ENCODE measurements around the gene TIPARP. TPM values are rescaled to one million over a fixed set of nuclear protein-coding genes. Genes with fewer than 3 reads are reported as not detected.

Gene TIPARP
- polyA plus RNA-seq, 1 of the 3 experiments (the other 2 are of a cell fraction), result 6.2 TPM

GRCh38 chr3:156749244-156749643 is 74.9 kb downstream of the TIPARP start:
- TF ChIP-seq EZH2phosphoT487 (IDR thresholded peaks at IDR 0.05; ENCODE audit: borderline replicate concordance, low read depth) (no peak), FOXJ3 (CRISPR knock-in tag; IDR thresholded peaks at IDR 0.05) (no peak), USF2 (IDR thresholded peaks at IDR 0.05; ENCODE audit: borderline replicate concordance, low read depth, low read length) (no peak), USF1 (IDR thresholded peaks at IDR 0.05; ENCODE audit: borderline replicate concordance, low read depth) (no peak), GABPA (IDR thresholded peaks at IDR 0.05; ENCODE audit: low read depth) (no peak), SMC3 (IDR thresholded peaks at IDR 0.05; ENCODE audit: low read depth, low read length) (no peak), FOSL2 (IDR thresholded peaks at IDR 0.05; ENCODE audit: borderline replicate concordance, low read depth) (no peak), CHD2 (IDR thresholded peaks at IDR 0.05; ENCODE audit: low read length, partially characterized antibody) (no peak), NRF1 (IDR thresholded peaks at IDR 0.05; ENCODE audit: low read depth, low read length) (no peak), RAD21 (IDR thresholded peaks at IDR 0.05; ENCODE audit: low read length) (no peak), YY1 (IDR thresholded peaks at IDR 0.05; ENCODE audit: low read depth) (no peak), SIN3A (IDR thresholded peaks at IDR 0.05; ENCODE audit: borderline replicate concordance, low read depth, low read length) (no peak), MXI1 (IDR thresholded peaks at IDR 0.05; ENCODE audit: low read depth, low read length) (no peak), RCOR1 (IDR thresholded peaks at IDR 0.05; ENCODE audit: low read length) (no peak), POLR2AphosphoS5 (IDR thresholded peaks at IDR 0.05; ENCODE audit: low read depth, low read length) (no peak), GATA2 (CRISPR knock-in tag; IDR thresholded peaks at IDR 0.05) (no peak), ELF1 (IDR thresholded peaks at IDR 0.05) (no peak), NFIC (IDR thresholded peaks at IDR 0.05; ENCODE audit: borderline replicate concordance) (no peak), RXRA (IDR thresholded peaks at IDR 0.05; ENCODE audit: borderline replicate concordance, low read depth) (no peak)
- DNase-seq, result no peak
- ChIA-PET POLR2A (no interaction called here), CTCF (no interaction called here)
- Histone ChIP-seq H3K36me3 (replicated peaks in 1 of 2; ENCODE audit: control insufficient read depth in 1 of 2, insufficient read depth in 2 of 2, low read length in 1 of 2) (no peaks in the 10 kb centered on the region), H4K20me1 (ENCODE audit: insufficient read depth) (no peaks in the 10 kb centered on the region), H3K4me3 (ENCODE audit: low read depth in 2 of 2, low read length in 1 of 2) (no peak overlapping the region), H3K9me3 (0 out of 2 replicates have a peak, but pooled peaks cover 6% of the 10 kb centered on the region), H2AFZ (ENCODE audit: low read depth) (no peak overlapping the region), H3K27me3 (ENCODE audit: insufficient read depth) (no peaks in the 10 kb centered on the region), H3K9me2 (no peaks in the 10 kb centered on the region), H3K9ac (no peak overlapping the region), H3F3A (replicated peaks; ENCODE audit: insufficient read depth) (no peaks in the 10 kb centered on the region), H3K4me2 (no peak overlapping the region), H3K4me1 (ENCODE audit: control insufficient read depth in 1 of 2, insufficient read depth in 2 of 2, low read depth in 1 of 2, low read length in 1 of 2) (peaks cover 13 to 16% of the 10 kb centered on the region in 2 experiments; a peak in 3 of 4 replicates), H3K27ac (ENCODE audit: low read depth in 2 of 2, low read length in 1 of 2) (no peak overlapping the region), H3K79me2 (ENCODE audit: insufficient read depth) (no peaks in the 10 kb centered on the region)
- WGBS (ENCODE audit: low lambda C conversion rate), result 88% methylated on average over 4 of the region's 5 CpGs

Measured in SK-N-SH (cell line).